Adipose tissue (tissue), 3 donors: Measurements from ENCODE around the gene SERP2. TPM values are rescaled to one million over a fixed set of nuclear protein-coding genes. Genes with fewer than 3 reads are reported as not detected.

Source experiments
- H3K27ac ChIP-seq: one replicate; pipeline ENCODE4 v1.5.1; 2013; ENCODE audit warnings: low read depth, low read length
- WGBS, 3 donors: extraction: QIAGEN DNeasy Blood & Tissue Kit; methylation state at CpG; one replicate each; pipeline ENCODE4 v1.1.7; 2013; 5-methylcytosine and 5-hydroxymethylcytosine counted together
- polyA plus RNA-seq, 3 donors: library from polyadenylated mRNA; stranded (reverse); fragments of 200-250 nt; gene quantifications; one replicate each; pipeline ENCODE4 v1.2.3, GENCODE V29; 2013
- donor health status: healthy with polysubstance abuse.
- donor health status: Bipolar disorder and iron deficiency.
- donor health status: healthy.

SERP2 gene
- polyA plus RNA-seq, 3 donors, result 2.5 to 9.0 (median 2.9) TPM

GRCh38 chr13:44382635-44383145 lies 9.1 kb downstream of the SERP2 start:
- 52 to 73% (median 67%) methylated on average over 5 of the region's 5 CpGs for WGBS, 3 donors
- no peak overlapping the region for H3K27ac ChIP-seq

- 63 to 71% (median 67%) methylated on average over 5 of the region's 5 CpGs for whole genome bisulfite sequencing, 3 donors
- H3K27ac ChIP-seq, result no peak overlapping the region
Observed at GRCh38 chr13:44383945-44384344, 10.3 kb downstream of the SERP2 start.

GRCh38 chr13:44384778-44385177 lies 11.2 kb downstream of the SERP2 start:
- no peak overlapping the region for H3K27ac ChIP-seq
- whole genome bisulfite sequencing, 3 donors, result 95 to 100% (median 97%) methylated on average over 1 of the region's 1 CpG

- no peak overlapping the region for H3K27ac ChIP-seq
- 92 to 95% (median 93%) methylated on average over 3 of the region's 3 CpGs for WGBS, 3 donors
Observed at GRCh38 chr13:44385401-44385800, 11.8 kb downstream of the SERP2 start.

- H3K27ac ChIP-seq, result no peak overlapping the region
- 65 to 67% (median 66%) methylated on average over 6 of the region's 6 CpGs for WGBS, 3 donors
Observed at GRCh38 chr13:44385847-44386246, 12.2 kb downstream of the SERP2 start.

- H3K27ac ChIP-seq, result no peak overlapping the region
- 80 to 94% (median 84%) methylated on average over 7 of the region's 7 CpGs for WGBS, 3 donors
Observed at GRCh38 chr13:44386913-44387556, 13.4 kb downstream of the SERP2 start.

GRCh38 chr13:44388427-44389059 lies 14.9 kb downstream of the SERP2 start:
- 77 to 83% (median 80%) methylated on average over 7 of the region's 7 CpGs for WGBS, 3 donors
- no peak overlapping the region for H3K27ac ChIP-seq

GRCh38 chr13:44389060-44389666 lies 15.5 kb downstream of the SERP2 start:
- WGBS, 3 donors, result 65 to 79% (median 73%) methylated on average over 4 of the region's 4 CpGs
- H3K27ac ChIP-seq, result no peak overlapping the region

GRCh38 chr13:44389876-44390275 lies 16.3 kb downstream of the SERP2 start:
- WGBS, 3 donors, result 60 to 75% (median 74%) methylated on average over 1 of the region's 1 CpG
- H3K27ac ChIP-seq, result no peak overlapping the region

GRCh38 chr13:44393391-44393790 lies 19.8 kb downstream of the SERP2 start:
- H3K27ac ChIP-seq, result no peak overlapping the region
- 25 to 45% (median 40%) methylated on average over 8 of the region's 8 CpGs for WGBS, 3 donors

GRCh38 chr13:44394658-44395057 lies 21.0 kb downstream of the SERP2 start:
- H3K27ac ChIP-seq, result no peak overlapping the region

- WGBS, 3 donors, result 79 to 84% (median 84%) methylated on average over 8 of the region's 8 CpGs
- H3K27ac ChIP-seq, result no peak overlapping the region
Observed at GRCh38 chr13:44395976-44396694, 22.5 kb downstream of the SERP2 start.

GRCh38 chr13:44396701-44397580 lies 23.3 kb downstream of the SERP2 start:
- H3K27ac ChIP-seq, result no peak overlapping the region

GRCh38 chr13:44397766-44398223 lies 24.2 kb downstream of the SERP2 start:
- 75 to 92% (median 79%) methylated on average over 3 of the region's 3 CpGs for WGBS, 3 donors
- H3K27ac ChIP-seq, result no peak overlapping the region

More at GRCh38 chr13:44396701-44397580, 23.3 kb downstream of the SERP2 start:
- 61 to 75% (median 69%) methylated on average over 26 of the region's 26 CpGs for WGBS, 3 donors

- WGBS, 3 donors, result 74 to 88% (median 83%) methylated on average over 3 of the region's 3 CpGs
- no peak overlapping the region for H3K27ac ChIP-seq
Observed at GRCh38 chr13:44398606-44399005, 25.0 kb downstream of the SERP2 start.

- WGBS, 3 donors, result 64 to 91% (median 87%) methylated on average over 3 of the region's 3 CpGs
- H3K27ac ChIP-seq, result no peak overlapping the region
Observed at GRCh38 chr13:44399074-44399473, 25.4 kb downstream of the SERP2 start.

GRCh38 chr13:44400736-44401135 lies 27.1 kb downstream of the SERP2 start:
- no peak overlapping the region for H3K27ac ChIP-seq

GRCh38 chr13:44401577-44401976 lies 28.0 kb downstream of the SERP2 start:
- 47 to 77% (median 73%) methylated on average over 2 of the region's 2 CpGs for WGBS, 3 donors
- no peak overlapping the region for H3K27ac ChIP-seq
